HL-60/S4 (cell line): Measurements from ENCODE around the gene SIAH2.

Source experiments
- in situ Hi-C: fragments of 300-500 bp; cut with MboI; formaldehyde crosslinking; loops from 2 replicates; pipeline ENCODE4 v1.14.3; 2022; ENCODE audit warnings: low sequenced_read_pairs

SIAH2 gene

GRCh38 chr3:150691414-150692040 is 71.4 kb downstream of the SIAH2 start:
- in situ Hi-C loops = no loop called here
